ENCODE data around the gene MOV10L1. TPM values are rescaled to one million over a fixed set of nuclear protein-coding genes. Genes with fewer than 3 reads are reported as not detected.
"Not testable (repeated sequence)": the region's sequence is repeated elsewhere in the genome, so short reads cannot be mapped to it uniquely, and the experiment has no call there.

The MOV10L1 gene
- total RNA-seq, 3 donors from 2014 or later = 0.29 to 1.0 (median 0.49) TPM

- intact Hi-C loops (cut with DNase I, micrococcal nuclease) = no loop called here
- H3K36me3 ChIP-seq (ENCODE audit: low read depth) = no peaks in the 10 kb centered on the region
- no peaks in the 10 kb centered on the region for H3K9me3 ChIP-seq
- TF ChIP-seq, protein P1, sequence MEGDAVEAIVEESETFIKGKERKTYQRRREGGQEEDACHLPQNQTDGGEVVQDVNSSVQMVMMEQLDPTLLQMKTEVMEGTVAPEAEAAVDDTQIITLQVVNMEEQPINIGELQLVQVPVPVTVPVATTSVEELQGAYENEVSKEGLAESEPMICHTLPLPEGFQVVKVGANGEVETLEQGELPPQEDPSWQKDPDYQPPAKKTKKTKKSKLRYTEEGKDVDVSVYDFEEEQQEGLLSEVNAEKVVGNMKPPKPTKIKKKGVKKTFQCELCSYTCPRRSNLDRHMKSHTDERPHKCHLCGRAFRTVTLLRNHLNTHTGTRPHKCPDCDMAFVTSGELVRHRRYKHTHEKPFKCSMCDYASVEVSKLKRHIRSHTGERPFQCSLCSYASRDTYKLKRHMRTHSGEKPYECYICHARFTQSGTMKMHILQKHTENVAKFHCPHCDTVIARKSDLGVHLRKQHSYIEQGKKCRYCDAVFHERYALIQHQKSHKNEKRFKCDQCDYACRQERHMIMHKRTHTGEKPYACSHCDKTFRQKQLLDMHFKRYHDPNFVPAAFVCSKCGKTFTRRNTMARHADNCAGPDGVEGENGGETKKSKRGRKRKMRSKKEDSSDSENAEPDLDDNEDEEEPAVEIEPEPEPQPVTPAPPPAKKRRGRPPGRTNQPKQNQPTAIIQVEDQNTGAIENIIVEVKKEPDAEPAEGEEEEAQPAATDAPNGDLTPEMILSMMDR (IDR thresholded peaks at IDR 0.05) = no peak
- peaks cover 15% of the 10 kb centered on the region for H3K4me1 ChIP-seq (ENCODE audit: low read depth)
- ATAC-seq (no peak), DNase-seq (no peak)
- no peak overlapping the region for H3K4me3 ChIP-seq
Observed at GRCh38 chr22:50202130-50202666, 112.4 kb downstream of the MOV10L1 start.

- no peaks in the 10 kb centered on the region for H3K36me3 ChIP-seq (ENCODE audit: low read depth)
- H3K4me3 ChIP-seq = no peak overlapping the region
- intact Hi-C loops (cut with DNase I, micrococcal nuclease) = no loop called here
- TF ChIP-seq, protein P1 (IDR thresholded peaks at IDR 0.05) = no peak
- ATAC-seq (no peak), DNase-seq (no peak)
- peaks cover 15% of the 10 kb centered on the region for H3K4me1 ChIP-seq (ENCODE audit: low read depth)
- H3K9me3 ChIP-seq = no peaks in the 10 kb centered on the region
Observed at GRCh38 chr22:50203288-50203687, 113.5 kb downstream of the MOV10L1 start.

DNA sequence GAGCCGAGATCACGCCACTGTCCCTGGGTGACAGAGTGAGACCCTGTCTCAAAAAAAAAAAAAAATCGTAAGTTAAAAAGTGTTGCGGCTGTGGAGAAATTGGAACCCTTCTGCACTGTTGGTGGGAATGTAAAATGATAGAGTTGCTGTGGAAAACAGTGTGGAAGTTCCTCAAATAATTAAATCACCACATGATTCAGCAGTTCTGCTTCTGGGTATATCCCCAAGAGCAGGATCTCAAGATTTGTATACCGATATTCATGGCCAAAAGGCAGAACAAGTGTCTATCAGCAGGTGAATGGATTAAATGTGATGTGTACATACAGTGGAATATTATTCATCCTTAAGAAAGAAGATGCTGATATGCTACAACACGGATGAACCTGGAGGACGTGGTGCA lies 114.8 kb downstream of the MOV10L1 start:
- intact Hi-C loops (cut with DNase I, micrococcal nuclease) = no loop called here
- no peak for DNase-seq
- H3K9me3 ChIP-seq = no peaks in the 10 kb centered on the region
- ATAC-seq = no peak
- peaks cover 15% of the 10 kb centered on the region for H3K4me1 ChIP-seq (ENCODE audit: low read depth)
- TF ChIP-seq, protein P1 (IDR thresholded peaks at IDR 0.05) = no peak
- H3K36me3 ChIP-seq (ENCODE audit: low read depth) = no peaks in the 10 kb centered on the region
- H3K4me3 ChIP-seq = no peak overlapping the region

- H3K4me3 ChIP-seq; H3K36me3 ChIP-seq (ENCODE audit: low read depth); intact Hi-C loops (cut with DNase I, micrococcal nuclease); ATAC-seq; DNase-seq; H3K9me3 ChIP-seq: not testable (repeated sequence)
- H3K4me1 ChIP-seq (ENCODE audit: low read depth) = peaks cover 11% of the 10 kb centered on the region
Observed at GRCh38 chr22:50204998-50205397, 115.2 kb downstream of the MOV10L1 start.

GRCh38 chr22:50205781-50206569 lies 116.2 kb downstream of the MOV10L1 start:
- Histone ChIP-seq H3K4me3 (no peak overlapping the region), H3K4me1 (ENCODE audit: low read depth) (peaks cover 9% of the 10 kb centered on the region), H3K9me3 (no peaks in the 10 kb centered on the region), H3K36me3 (ENCODE audit: low read depth) (peaks cover 4% of the 10 kb centered on the region)
- ATAC-seq (no peak), DNase-seq (no peak)
- TF ChIP-seq, protein P1 (IDR thresholded peaks at IDR 0.05) = no peak
- intact Hi-C loops (cut with DNase I, micrococcal nuclease) = no loop called here

DNA sequence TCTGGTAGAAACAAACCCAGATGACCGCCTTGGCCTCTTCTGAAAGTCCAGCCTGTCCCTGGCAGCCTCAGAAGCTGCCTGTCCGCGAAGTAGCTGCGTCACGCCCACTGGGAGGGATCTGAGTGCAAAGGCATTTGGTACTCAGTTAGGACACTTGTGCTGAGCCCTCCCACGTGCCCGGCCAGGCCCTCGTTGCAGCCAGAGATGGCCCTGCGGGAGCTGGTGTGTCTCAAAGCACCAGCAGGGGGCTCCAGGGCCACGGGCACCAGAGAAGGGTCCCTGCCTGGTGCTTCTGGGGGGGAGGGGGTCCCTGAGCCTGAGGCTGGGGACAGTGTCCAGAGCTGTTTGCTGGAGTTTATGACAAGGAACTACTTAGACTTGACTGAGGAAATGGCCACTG lies 116.8 kb downstream of the MOV10L1 start:
- Histone ChIP-seq H3K4me1 (ENCODE audit: low read depth) (peaks cover 9% of the 10 kb centered on the region), H3K4me3 (no peak overlapping the region), H3K36me3 (ENCODE audit: low read depth) (peaks cover 8% of the 10 kb centered on the region), H3K9me3 (no peaks in the 10 kb centered on the region)
- intact Hi-C loops (cut with DNase I, micrococcal nuclease) = no loop called here
- ATAC-seq (peak; percentile 18), DNase-seq (peak in 2 of 3 donors; percentile 26 to 62)
- TF ChIP-seq, protein P1 (IDR thresholded peaks at IDR 0.05) = no peak
